EL (cell line): ENCODE measurements around the gene APELA.
"Not testable (repeated sequence)": the region's sequence is repeated elsewhere in the genome, so short reads cannot be mapped to it uniquely, and the experiment has no call there.

Experiments used
- DNase-seq: peaks from one replicate; pipeline ENCODE4 v3.0.0-alpha.2; 2016

APELA gene

DNA sequence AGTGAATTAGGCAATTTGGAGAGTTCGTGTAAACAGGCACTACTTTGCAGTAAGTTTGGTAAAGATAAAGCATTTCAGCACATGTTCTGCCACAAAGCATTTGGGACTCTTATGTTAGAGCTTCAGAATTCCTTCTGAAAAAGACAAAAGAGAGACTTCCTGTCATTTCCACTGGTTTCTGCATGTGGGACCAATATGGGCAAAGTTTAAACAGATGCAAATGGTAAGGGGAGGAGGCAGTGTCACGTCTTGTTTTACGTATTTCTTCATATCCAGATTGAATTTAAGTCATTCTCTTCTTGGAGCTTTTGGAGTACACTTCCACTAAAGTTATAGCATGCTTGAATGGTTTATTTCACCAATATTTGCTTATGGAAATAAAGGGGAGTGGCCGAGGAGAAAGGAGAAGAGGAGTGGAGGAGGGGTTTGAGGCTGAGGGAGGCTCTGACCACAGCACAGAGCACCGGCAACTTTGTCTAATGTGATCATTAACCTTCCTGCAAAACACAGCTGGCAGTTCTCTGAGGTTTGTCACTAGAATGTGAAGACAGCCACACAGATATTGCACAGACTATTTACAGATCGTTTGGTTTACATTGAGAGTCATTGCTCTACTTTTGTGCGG, at the start of gene APELA:
Gene APELA, plus strand, starts transcription at position 479 of the 625 bp plus-strand sequence. CDS start 154 bp downstream, outside the sequence.
- no peak for DNase-seq

GRCh38 chr4:164828955-164829354, 48.0 kb upstream of the APELA start:
- DNase-seq, result no peak

- no peak for DNase-seq
Observed at GRCh38 chr4:164846566-164846965, 30.4 kb upstream of the APELA start.

GRCh38 chr4:164847016-164847415, 30.0 kb upstream of the APELA start:
- DNase-seq, result no peak

DNA sequence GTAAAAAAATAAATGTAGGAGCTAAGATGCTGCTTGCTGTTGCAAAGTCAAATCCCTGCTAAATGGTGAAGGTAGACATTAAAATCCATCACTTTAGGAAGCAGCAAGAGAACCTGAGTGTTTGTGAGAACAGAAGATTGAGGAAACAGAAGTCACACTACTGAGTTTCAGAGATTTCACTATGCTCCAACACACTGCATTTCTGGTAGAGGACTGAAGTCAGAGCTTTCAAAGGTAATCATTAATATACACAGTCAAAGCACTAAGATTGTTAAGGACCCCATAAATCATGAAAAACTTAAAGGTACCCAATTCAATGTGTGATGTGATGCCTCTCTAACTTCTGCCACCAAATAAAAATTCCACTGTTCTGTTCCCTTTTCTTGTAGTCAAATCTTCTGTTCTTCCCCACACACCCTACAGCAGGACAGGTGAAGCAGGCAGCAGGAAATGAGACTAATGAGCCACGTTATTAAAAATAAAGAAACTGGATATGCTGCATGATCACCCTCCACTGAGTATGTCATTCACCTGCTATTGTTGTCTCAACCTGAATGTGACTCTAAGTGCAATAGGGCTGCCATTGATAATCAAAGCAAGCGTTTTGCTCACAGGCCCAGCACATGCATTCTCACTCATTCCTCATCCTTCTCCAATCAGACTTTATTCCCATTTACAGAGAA, 28.9 kb upstream of the APELA start:
- DNase-seq, result no peak

DNA sequence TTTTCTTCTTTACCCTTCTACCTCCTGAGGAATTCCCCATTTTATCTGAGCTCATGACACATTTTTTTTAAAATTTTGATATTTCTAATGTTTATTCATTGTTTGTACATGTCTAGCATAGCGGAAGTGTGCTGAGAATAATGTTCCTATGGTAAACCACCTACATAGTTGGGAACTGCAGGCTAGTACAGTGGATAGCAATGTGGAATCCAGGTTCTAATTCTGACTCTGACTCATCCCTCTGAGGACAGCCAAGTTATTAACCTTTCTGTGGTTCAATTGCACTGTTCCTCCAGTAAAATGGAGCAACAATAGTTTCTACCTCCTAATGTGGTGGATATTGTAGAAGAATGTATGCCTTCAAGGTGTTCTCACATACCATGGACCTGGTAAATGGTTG, 20.6 kb upstream of the APELA start:
- no peak for DNase-seq

GRCh38 chr4:164866817-164867490, 10.0 kb upstream of the APELA start:
- peak; percentile 0 for DNase-seq

DNA sequence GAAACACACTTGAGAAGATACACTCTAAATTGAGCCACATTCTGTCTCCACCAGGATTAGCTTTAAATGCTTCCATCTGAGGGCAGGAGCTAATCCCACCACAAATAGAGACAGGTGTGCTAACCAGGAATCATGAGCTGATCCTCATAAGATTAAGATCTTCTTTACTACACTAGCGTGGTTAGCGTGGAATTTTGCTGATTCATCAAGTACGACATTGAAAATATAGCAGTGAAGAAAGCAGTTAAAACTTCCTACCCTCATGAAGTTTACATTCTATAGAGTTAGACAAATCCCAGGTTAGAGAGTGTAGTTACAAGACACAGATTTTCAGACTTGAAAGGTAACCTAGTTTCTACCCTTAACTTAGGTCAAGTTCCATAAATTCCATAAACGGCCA, 5.3 kb upstream of the APELA start:
- no peak for DNase-seq

DNA sequence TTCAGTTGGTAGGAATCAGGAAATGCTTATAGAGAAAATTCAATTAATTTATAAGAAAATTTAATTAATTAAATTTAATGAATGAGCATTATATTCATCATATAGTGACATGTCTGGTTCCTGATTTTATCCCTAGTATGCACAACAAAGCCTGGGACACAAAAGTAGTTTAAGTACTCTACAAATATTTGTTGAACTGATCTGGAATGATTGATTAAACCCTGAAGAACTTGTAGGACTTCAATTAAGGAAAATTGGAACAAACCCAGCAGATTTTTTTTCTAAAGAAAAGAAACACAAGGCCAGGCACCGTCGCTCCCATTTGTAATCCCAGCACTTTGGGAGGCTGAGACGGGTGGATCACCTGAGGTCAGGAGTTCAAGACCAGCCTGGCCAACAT, 4.5 kb upstream of the APELA start:
- no peak for DNase-seq

DNA sequence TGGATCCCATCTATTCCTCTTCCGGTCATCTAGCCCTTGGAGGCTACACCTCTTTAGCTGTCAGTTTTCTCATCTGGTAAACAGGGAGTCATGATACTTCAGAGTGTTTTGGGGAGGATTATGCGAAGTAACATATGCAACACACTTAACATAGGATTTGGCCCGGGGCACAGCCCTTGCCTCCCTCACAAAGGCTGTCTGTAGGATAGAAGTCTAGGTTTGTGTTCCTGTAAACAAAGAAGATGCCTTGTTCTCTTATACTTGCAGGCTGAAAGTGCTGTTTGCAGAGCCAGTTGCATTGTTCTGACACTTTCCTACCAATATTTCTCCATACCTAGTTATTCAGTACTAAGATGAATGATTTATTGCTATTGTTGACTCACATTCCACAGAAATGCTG, 2.2 kb upstream of the APELA start:
- DNase-seq, result no peak

DNA sequence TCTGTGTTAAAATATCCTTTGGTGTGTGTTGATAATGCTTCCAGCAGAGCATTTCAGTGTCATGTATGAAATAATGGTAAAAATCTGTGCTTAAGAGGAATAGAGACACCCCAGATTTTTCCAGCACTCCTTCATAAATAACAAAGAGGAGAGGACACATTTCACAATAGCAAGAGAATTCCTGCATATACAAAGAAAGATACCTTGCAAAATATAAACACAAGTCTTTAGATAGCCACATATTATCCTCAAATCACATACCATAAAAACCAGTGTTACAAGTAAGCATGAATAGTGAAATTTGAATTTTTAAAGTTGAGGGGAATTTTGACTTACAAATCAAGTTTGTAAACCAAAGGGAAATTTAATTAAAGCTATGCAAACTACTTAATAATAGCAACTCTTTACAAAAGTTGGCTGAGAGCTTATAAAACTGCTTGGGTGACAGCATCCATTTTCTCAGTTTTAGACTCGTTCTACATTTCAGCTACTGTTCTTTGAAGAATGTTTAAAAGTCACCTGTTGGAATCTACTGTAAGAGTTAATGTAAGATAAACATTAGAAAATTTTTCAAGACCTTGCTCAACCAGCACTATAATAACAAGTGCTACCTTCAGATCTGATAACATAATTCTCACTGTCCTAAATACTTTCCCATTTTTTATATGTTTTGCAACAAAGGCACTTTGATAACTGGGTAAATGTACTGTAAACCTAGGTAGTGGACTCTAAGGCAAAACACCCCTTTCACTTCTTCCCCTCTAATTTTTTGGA, 3.7 kb downstream of the APELA start:
- no peak for DNase-seq

- DNase-seq, result no peak
Observed at GRCh38 chr4:164888096-164888715, 11.2 kb downstream of the APELA start.

DNA sequence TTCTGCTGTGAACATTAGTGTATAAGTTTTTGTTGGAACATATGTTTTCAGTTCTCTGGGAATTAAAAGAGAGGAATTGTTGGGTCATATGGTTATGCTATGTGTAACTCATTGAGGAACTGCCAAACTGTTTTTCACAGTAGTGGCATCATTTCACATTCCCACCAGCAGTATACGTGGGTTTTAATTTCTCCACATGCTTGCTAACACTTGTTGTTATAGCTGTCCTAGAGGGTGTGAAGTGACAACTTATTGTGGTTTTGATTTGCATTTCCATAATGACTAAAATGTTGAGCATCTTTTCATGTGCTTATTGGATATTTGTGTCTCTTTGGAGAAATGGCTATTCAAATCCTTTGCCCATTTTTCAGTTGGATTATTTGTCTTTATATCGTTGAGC, 13.7 kb downstream of the APELA start:
- no peak for DNase-seq

GRCh38 chr4:164892018-164892417, 15.0 kb downstream of the APELA start:
- no peak for DNase-seq

GRCh38 chr4:164894702-164895101, 17.7 kb downstream of the APELA start:
- DNase-seq, result no peak

- DNase-seq, result no peak
Observed at GRCh38 chr4:164902608-164903007, 25.6 kb downstream of the APELA start.

DNA sequence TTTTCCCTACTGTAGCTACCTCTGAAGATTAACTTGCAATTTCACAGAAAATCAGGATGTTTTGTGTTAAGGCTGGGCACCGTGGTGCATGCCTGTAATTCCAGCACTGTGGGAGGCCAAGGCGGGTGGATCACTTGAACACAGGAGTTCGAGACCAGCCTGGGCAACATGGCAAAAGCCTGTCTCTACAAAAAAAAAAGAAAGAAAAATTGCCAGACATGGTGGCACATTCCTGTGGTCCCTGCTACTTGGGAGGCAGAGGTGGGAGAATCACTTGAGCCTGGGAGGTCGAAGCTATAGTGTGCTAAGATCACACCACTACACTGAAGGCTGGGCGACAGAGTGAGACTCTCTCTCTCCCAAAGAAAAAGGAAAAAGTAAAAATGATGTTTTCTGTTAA, 27.4 kb downstream of the APELA start:
- no peak for DNase-seq

GRCh38 chr4:164904941-164905340, 28.0 kb downstream of the APELA start:
- no peak for DNase-seq

GRCh38 chr4:164906368-164906767, 29.4 kb downstream of the APELA start:
- no peak for DNase-seq

- DNase-seq, result not testable (repeated sequence)
Observed at GRCh38 chr4:164913506-164913905, 36.5 kb downstream of the APELA start.

DNA sequence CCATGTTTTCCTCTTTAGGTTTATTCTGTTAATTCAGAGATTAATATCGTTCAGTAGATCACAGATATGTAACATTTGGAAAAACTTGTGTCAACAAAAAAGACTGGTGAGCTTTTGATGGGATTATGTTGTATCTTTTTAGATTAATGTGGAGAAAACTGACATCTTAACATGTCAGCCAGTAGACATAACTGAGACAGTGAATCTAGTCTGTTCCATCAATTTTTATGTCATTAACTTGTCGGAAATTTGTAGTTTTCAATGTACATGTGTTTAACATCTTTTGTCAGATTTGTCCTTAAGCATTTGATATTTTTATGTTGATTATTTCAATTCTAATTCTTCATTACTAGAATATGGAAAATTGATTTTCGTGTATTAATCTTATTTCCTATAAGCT, 42.0 kb downstream of the APELA start:
- DNase-seq, result no peak

GRCh38 chr4:164924670-164925238, 47.8 kb downstream of the APELA start:
- no peak for DNase-seq

DNA sequence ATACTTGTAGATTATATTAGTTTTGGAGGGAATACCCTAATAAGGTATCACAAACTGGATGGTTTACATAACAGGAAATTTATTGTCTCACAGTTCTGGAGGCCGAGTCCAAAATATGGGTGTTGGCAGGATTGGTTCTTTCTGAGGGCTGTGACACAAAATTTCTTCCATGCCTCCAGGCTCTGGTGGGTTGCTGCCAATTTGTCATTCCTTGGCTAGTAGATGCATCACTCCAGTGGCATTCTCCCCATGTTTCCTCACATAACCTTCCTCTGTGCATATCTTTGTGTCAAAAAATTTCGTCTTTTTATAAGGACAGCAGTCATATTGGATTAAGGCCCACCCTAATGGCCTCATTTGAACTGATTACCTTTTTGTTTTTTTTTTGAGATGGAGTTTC, 49.3 kb downstream of the APELA start:
- DNase-seq, result peak; percentile 76
